HEK293 (cell line): Measurements from ENCODE around the gene SYNE3.

Experiments
- CTCF ChIA-PET: fragments of 350-600 bp; formaldehyde crosslinking; extraction: SDS; loops from one replicate; lab custom pipeline; 2021; ENCODE audit warnings: antibody characterized with exemption; lab: Yijun Ruan, JAX
- POLR2A ChIA-PET: fragments of 300-600 bp; formaldehyde crosslinking; extraction: SDS; loops from one replicate; lab custom pipeline; 2020; ENCODE audit warnings: antibody characterized with exemption, inconsistent platforms; lab: Yijun Ruan, JAX
- H3K27ac ChIP-seq: fragments of 200-500 bp; sonication (Bioruptor generic); 2 replicates; pipeline ENCODE4 v1.5.1; 2014; ENCODE audit warnings: low read depth, low read length, control low read depth, inconsistent platforms; ENCODE audit errors: extremely low read depth
- H3K36me3 ChIP-seq, 2 experiments: fragments of 200-500 bp in 1 of 2; sonication (Bioruptor generic) in 1 of 2; 1 replicate in 1 of 2; 2 replicates in 1 of 2; pipeline ENCODE4 v1.5.1; 2014 to 2017; ENCODE audit warnings: inconsistent platforms in 2 of 2, low read length in 2 of 2; ENCODE audit not compliant: control insufficient read depth in 2 of 2, insufficient read depth in 1 of 2
- H3K4me1 ChIP-seq: fragments of 200-500 bp; sonication (Bioruptor generic); 2 replicates; pipeline ENCODE4 v1.5.1; 2014; ENCODE audit warnings: mild to moderate bottlenecking, low read length, inconsistent platforms; ENCODE audit not compliant: control insufficient read depth, insufficient read depth
- H3K4me3 ChIP-seq: 2 replicates; pipeline ENCODE4 v1.5.1; 2011; ENCODE audit warnings: low read depth, mild to moderate bottlenecking, control low read depth, low read length, moderate library complexity
- H3K9me3 ChIP-seq: fragments of 200-500 bp; sonication (Bioruptor generic); 2 replicates; pipeline ENCODE4 v1.5.1; 2014; ENCODE audit warnings: low read depth, low read length, inconsistent platforms; ENCODE audit not compliant: control insufficient read depth, insufficient read depth
- KLF7 ChIP-seq: fragments of 450-650 bp; formaldehyde crosslinking; IDR thresholded peaks from 2 replicates; pipeline ENCODE4 v1.5.1; 2016; ENCODE audit warnings: missing biosample characterization, missing genetic modification characterization, borderline replicate concordance
- PRDM2 ChIP-seq: fragments of 450-650 bp; formaldehyde crosslinking; IDR thresholded peaks from 2 replicates; pipeline ENCODE4 v1.5.1; 2016; ENCODE audit warnings: missing biosample characterization, missing genetic modification characterization, borderline replicate concordance
- ZBTB17 ChIP-seq: fragments of 450-650 bp; formaldehyde crosslinking; IDR thresholded peaks from 2 replicates; pipeline ENCODE4 v1.5.1; 2016; ENCODE audit warnings: missing biosample characterization, missing genetic modification characterization
- ZIC2 ChIP-seq: fragments of 450-650 bp; formaldehyde crosslinking; IDR thresholded peaks from 2 replicates; pipeline ENCODE4 v1.5.1; 2016; ENCODE audit warnings: missing biosample characterization, missing genetic modification characterization
- ZNF132 ChIP-seq: fragments of 450-650 bp; formaldehyde crosslinking; IDR thresholded peaks from 2 replicates; pipeline ENCODE4 v1.5.1; 2017; ENCODE audit warnings: missing biosample characterization, missing genetic modification characterization, borderline replicate concordance
- ZNF221 ChIP-seq: fragments of 450-650 bp; formaldehyde crosslinking; IDR thresholded peaks from 2 replicates; pipeline ENCODE4 v1.5.1; 2017; ENCODE audit warnings: missing biosample characterization, missing genetic modification characterization, borderline replicate concordance
- ZNF266 ChIP-seq: fragments of 450-650 bp; formaldehyde crosslinking; IDR thresholded peaks from 2 replicates; pipeline ENCODE4 v1.5.1; 2016; ENCODE audit warnings: missing biosample characterization, missing genetic modification characterization, low read depth
- ZNF416 ChIP-seq: fragments of 450-650 bp; formaldehyde crosslinking; IDR thresholded peaks from 2 replicates; pipeline ENCODE4 v1.5.1; 2016; ENCODE audit warnings: missing biosample characterization, missing genetic modification characterization
- ZNF510 ChIP-seq: fragments of 450-650 bp; formaldehyde crosslinking; IDR thresholded peaks from 2 replicates; pipeline ENCODE4 v1.5.1; 2018; ENCODE audit warnings: mild to moderate bottlenecking, missing genetic modification characterization, missing biosample characterization; ENCODE audit not compliant: insufficient replicate concordance
- ZNF549 ChIP-seq: fragments of 450-650 bp; IDR thresholded peaks from 2 replicates; pipeline ENCODE4 v1.5.1; 2018; ENCODE audit warnings: missing biosample characterization, missing genetic modification characterization, mild to moderate bottlenecking, inconsistent platforms, moderate library complexity
- ZNF768 ChIP-seq: fragments of 450-650 bp; formaldehyde crosslinking; IDR thresholded peaks from 2 replicates; pipeline ENCODE4 v1.5.1; 2018; ENCODE audit warnings: missing biosample characterization, mild to moderate bottlenecking, missing genetic modification characterization
- ZSCAN4 ChIP-seq: fragments of 450-650 bp; formaldehyde crosslinking; IDR thresholded peaks from 2 replicates; pipeline ENCODE4 v1.5.1; 2017; ENCODE audit warnings: missing biosample characterization, missing genetic modification characterization

SYNE3 gene

GRCh38 chr14:95478818-95479217 lies 37.6 kb downstream of the SYNE3 start:
- Histone ChIP-seq H3K4me3 (no peak overlapping the region), H3K4me1 (peaks cover 3% of the 10 kb centered on the region; the same call in 1 of the 2 replicates), H3K27ac (no peak overlapping the region), H3K36me3 (peaks cover 0 to 7% of the 10 kb centered on the region in 2 experiments; a peak in 1 of 3 replicates), H3K9me3 (no peaks in the 10 kb centered on the region)
- CTCF ChIA-PET = interaction anchor here (0.5 to 1.5 kb wide), 3 partner anchors 26 to 505 kb away, joined by 3 to 4 read pairs (median 3); no protein-coding TSS in a partner anchor
- POLR2A ChIA-PET = no interaction called here
- TF ChIP-seq ZSCAN4 (no peak), ZNF768 (0 out of 2 replicates have a peak, but pooled peaks have one; percentile 19)
- TF ChIP-seq, all 188 proteins: peak for 1

DNA sequence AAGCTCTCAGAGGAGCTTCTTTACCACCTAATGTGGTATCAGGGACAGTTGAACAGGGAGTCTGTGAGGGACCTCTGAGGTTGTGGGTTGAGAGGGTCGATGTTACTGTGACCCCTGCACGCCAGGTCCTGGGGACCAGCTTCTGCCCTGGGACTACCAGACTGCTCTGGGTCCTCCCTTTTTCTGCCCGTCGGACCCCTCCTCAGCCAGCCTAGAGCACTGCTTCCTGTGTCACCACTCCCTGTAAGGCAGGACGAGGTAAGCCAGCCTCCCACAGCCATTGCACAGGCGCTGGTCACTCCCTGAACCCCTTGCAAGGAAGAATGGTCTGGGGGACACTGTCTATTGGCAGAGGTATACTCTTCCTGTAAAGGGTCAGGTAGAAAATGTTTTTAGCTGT lies 38.1 kb downstream of the SYNE3 start:
- POLR2A ChIA-PET = no interaction called here
- Histone ChIP-seq H3K9me3 (no peaks in the 10 kb centered on the region), H3K4me3 (no peak overlapping the region), H3K27ac (no peak overlapping the region), H3K36me3 (peaks cover 0 to 8% of the 10 kb centered on the region in 2 experiments; a peak in 1 of 3 replicates), H3K4me1 (peaks cover under 1% of the 10 kb centered on the region; the same call in 1 of the 2 replicates)
- TF ChIP-seq KLF7 (tag by site-specific recombination) = no peak
- TF ChIP-seq ZBTB17 (tag by site-specific recombination) = no peak
- TF ChIP-seq ZNF132 = no peak
- no peak for TF ChIP-seq ZNF416 (tag by site-specific recombination)
- no peak for TF ChIP-seq ZNF510
- no peak for TF ChIP-seq ZNF549 (tag by site-specific recombination)
- CTCF ChIA-PET = interaction anchor here (1.0 kb wide), 1 partner anchor 48 kb away, joined by 3 read pairs; no protein-coding TSS in a partner anchor

DNA sequence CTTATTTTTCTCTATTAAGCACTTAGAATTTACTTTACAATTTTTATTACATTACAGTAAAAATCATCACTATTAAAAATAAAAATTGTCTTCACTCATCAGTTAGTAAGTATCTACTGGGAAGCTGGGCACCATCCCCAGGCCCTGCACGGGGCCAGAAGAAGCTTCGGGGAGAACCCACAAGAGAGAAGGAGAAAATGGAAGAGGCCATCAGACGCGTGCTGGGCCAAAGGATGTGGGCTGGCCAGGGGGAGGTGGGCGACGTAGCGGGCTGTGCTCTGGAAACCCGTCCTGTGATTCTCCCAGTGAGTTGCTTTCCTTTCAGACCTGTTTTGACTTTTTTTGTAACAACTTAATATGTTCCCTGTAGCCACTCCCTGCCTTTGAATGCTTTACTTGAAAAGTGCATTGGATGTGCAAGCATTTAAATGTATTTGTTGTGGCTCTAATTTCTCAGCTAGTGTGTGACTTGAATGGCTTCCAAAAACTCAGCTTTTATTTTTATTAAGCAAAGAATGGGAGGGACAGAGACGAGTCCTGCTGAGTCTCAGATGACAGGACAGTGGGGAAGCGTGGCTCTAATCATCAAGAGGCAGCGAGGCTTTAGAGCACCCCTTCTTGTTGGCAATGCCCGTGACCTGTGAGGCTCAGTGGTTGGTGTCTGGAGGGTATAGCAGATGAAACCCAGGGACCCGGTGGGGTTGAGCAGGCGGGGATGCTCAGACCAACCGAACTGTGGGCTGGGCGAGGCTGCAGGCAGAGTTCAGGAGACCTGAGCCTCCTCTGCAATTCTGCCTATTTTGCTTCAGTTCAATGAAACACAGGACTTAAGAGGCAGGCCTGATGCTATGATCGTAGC lies 38.8 kb downstream of the SYNE3 start:
- Histone ChIP-seq H3K27ac (no peak overlapping the region), H3K36me3 (peaks cover 0 to 8% of the 10 kb centered on the region in 2 experiments; a peak in 1 of 3 replicates), H3K4me3 (no peak overlapping the region), H3K9me3 (no peaks in the 10 kb centered on the region), H3K4me1 (no peaks in the 10 kb centered on the region)
- ChIA-PET POLR2A (no interaction called here), CTCF (interaction anchor here (0.5 to 0.9 kb wide), 2 partner anchors 45 to 113 kb away, joined by 3 to 4 read pairs; no protein-coding TSS in a partner anchor)
- TF ChIP-seq ZNF266 (tag by site-specific recombination) (no peak), PRDM2 (no peak), ZNF221 (tag by site-specific recombination) (no peak), ZIC2 (tag by site-specific recombination) (0 out of 2 replicates have a peak, but pooled peaks have one; percentile 8)
